NCI-H1048 (cell line): ENCODE measurements around the gene NELFB.

ENCODE experiments used
- DNase-seq: peaks from one replicate; lab custom pipeline; 2025; lab: John Stamatoyannopoulos, UW

The NELFB gene

GRCh38 chr9:137268538-137269201, 13.5 kb downstream of the NELFB start:
- DNase-seq: no peak

- DNase-seq: no peak
Observed at GRCh38 chr9:137269231-137269772, 14.2 kb downstream of the NELFB start.

GRCh38 chr9:137270929-137271695, 16.0 kb downstream of the NELFB start:
- no peak for DNase-seq

- DNase-seq: no peak
Observed at GRCh38 chr9:137271696-137272076, 16.6 kb downstream of the NELFB start.

GRCh38 chr9:137272241-137273094, 17.3 kb downstream of the NELFB start:
- no peak for DNase-seq

GRCh38 chr9:137273095-137273490, 18.0 kb downstream of the NELFB start:
- DNase-seq: no peak

- DNase-seq: no peak
Observed at GRCh38 chr9:137273611-137274320, 18.6 kb downstream of the NELFB start.

- DNase-seq: no peak
Observed at GRCh38 chr9:137275203-137275587, 20.1 kb downstream of the NELFB start.

GRCh38 chr9:137275588-137276472, 20.7 kb downstream of the NELFB start:
- no peak for DNase-seq

GRCh38 chr9:137276473-137277328, 21.6 kb downstream of the NELFB start:
- DNase-seq: no peak

GRCh38 chr9:137277329-137278041, 22.4 kb downstream of the NELFB start, which contains the start of gene TOR4A:
Gene TOR4A, plus strand, starts transcription at chr9:137277726. Its CDS starts 964 bp downstream, at chr9:137278690.
- no peak for DNase-seq

- DNase-seq: no peak
Observed at GRCh38 chr9:137278061-137278701, 23.1 kb downstream of the NELFB start.

- no peak for DNase-seq
Observed at GRCh38 chr9:137278721-137279711, 23.9 kb downstream of the NELFB start.

GRCh38 chr9:137279741-137280473, 24.8 kb downstream of the NELFB start:
- DNase-seq: no peak

GRCh38 chr9:137280474-137281344, 25.6 kb downstream of the NELFB start:
- DNase-seq: no peak
